CD4-positive, alpha-beta T cell treated with Interleukin-15 for 4 hours (primary cell): ENCODE measurements around the gene TMEM106C.
A peak's percentile ranks its signal among the peaks of the same experiment; 100 is the strongest.

Experiments used
- DNase-seq: peaks from one replicate; pipeline ENCODE4 v3.0.0-alpha.2; 2020; ENCODE audit warnings: low spot score

Gene TMEM106C, protein sequence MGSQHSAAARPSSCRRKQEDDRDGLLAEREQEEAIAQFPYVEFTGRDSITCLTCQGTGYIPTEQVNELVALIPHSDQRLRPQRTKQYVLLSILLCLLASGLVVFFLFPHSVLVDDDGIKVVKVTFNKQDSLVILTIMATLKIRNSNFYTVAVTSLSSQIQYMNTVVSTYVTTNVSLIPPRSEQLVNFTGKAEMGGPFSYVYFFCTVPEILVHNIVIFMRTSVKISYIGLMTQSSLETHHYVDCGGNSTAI

DNA sequence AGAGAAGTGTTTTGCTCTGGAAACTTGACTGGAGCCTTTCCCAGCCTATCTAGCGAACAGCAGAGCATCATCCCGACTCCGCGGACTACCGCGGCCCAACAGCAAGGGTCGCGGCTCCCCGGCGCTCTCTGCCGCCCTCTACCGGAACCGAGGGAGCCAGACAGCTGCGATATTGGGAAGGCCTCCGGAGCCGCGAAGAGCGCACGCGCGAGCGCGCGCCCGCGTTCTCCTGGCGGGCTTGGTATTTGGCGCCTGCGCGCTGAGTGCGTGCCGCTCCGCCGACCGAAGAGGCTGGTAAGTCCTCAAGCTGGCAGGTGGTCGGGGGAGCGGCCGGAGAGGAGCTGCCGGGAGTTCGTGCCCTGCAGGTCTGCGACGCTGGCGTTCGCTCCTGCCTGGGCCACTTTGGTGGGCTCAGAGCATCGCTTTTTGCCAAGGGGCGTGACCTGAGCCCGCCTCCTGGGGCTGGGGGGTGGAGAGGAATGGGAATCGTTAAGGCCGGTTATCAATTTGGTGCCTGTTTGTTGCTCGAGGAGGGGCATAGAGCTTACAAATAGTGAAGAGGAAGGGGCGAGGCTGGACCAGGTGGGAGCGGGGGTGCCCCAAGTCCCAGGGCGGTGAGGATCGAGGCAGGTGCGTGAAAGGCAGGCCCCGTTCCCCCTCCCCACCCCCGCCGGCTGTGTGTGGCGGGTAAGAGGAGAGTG lies at the start of gene TMEM106C:
TMEM106C (plus strand) TSS at position 257 of the 701 bp plus-strand sequence. CDS start 641 bp downstream, outside the sequence.
- peak; percentile 92 for DNase-seq

DNA sequence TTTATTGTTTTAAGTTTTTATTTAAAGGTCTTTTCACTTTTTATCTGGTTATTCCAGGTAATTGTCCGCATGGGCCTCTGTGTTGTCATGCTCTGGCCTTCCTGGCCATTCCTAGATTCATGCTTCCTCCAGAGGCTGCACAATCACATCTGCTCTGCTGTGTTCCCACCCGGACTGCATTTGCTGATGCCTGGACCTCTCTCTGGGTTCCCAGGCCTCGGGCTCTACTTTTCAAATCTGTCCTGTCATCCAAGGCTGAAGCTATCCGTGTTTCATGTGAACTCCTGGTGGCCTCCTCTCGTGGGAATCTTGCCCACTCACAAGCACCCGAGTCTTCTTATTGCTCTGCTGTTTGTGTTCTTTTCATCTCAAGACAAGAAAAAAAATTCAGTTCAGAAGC lies 42.5 kb upstream of the TMEM106C start:
- DNase-seq = no peak

DNA sequence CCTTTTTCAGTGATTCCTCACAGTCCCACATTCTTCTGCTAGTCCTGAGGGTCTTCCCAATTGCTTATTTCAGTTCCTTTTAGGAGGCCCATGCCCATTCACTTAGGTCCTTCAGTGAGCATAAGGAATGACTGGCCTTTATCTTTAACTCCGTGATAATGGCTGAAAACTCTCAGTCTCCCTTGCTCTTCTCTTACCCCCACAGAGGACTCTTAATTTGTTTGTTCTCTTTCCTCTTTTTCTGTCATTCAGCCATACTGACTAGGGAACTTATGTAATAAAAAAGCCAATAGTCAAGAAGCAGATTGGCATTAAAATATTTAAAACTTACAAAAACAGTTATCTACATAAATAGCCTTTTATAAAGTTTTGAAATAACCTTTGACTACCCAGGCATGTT lies 41.5 kb upstream of the TMEM106C start:
- no peak for DNase-seq

DNA sequence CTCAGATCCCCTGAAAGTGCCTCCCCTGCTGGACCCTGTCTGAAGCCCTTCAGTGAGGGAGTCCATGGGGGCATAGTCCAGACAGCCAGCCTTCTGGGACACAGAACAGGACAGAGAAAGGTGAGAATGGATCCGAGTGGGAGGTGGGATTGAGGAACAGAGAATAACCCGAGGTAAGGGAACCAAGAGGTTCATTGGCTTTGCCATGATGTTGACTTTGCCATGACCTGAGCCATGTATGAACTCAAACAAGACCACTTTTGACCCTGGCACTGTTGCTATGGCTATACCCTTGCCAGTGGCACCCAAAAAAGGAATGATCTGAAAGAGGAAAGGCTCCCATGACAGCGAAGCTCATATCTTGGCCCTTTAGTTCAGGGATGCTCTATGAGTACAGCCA lies 36.0 kb upstream of the TMEM106C start:
- no peak for DNase-seq

DNA sequence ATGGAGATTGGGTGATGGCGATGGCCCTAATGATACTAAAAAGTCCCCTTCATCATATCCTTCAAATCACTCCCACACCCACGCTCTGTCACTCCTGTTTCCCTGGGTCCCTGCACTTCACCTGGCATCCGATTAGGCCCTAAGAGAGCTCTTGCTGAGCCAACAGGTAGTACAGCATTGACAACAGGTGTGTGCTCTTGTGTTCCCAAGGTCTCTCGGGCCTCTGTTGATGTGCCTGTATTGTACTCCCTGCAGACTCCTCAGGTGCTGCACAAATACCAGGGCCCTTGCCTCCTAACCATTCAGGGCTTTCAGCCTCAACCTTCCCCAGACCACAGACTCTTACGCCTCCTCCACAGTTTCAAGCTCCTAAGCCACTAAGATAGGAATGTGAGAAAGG lies 32.8 kb upstream of the TMEM106C start:
- DNase-seq = no peak

DNA sequence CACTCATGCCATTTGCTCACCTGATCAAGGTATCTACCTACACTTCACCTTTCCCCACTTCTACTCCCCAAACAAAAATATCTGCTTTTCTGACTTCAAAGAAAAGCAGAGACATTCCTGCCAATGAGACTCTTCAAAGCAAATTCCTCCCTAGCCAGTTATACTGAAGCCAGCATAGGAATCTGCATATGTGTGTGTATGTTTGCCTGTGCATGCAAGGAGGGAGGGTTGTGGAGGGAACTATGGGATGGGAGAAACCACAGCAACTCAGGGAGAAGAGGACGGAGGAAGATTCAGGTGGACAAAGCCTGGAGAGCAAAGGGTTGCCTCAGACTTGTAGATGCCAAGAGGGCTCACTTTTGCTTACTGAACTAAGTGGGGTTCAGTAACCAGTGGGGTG lies 32.2 kb upstream of the TMEM106C start:
- DNase-seq = no peak

DNA sequence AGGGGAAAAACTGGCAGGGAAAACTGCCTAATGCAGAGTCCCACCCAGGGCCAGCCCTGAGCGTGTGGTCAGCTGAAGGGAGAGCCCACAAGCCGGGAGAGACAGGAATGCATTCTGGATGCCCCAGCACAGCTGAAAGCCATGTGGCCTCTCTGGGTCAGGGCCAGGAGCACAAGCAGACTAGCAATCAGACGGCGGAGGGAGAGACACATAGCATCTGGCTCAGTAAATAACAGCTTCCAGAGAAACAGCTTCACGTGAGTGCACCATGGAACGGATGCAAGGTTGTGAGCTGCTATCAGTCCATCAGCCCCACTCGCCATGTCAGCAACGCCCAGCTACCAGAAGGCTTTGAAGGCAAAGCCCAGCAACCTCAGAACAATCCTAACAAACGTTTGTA lies 28.2 kb upstream of the TMEM106C start:
- DNase-seq = no peak

DNA sequence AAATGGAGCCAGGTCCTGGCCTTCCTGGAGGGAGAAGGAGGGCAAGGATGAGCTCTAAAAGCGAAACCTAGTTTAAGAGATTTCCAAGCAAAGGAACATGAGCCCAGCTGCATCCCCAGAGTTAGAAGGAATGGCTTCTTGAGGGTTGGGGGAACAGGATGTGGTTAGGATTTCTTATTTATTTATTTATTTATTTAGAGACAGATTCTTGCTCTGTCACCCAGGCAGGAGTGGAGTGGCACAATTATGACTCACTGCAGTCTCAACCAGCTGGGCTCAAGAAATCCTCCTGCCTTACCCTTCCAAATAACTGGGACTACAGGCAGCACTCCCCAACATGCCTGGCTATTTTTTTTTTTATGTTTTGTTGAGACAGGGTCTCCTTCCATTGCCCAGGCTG lies 25.3 kb upstream of the TMEM106C start:
- no peak for DNase-seq

DNA sequence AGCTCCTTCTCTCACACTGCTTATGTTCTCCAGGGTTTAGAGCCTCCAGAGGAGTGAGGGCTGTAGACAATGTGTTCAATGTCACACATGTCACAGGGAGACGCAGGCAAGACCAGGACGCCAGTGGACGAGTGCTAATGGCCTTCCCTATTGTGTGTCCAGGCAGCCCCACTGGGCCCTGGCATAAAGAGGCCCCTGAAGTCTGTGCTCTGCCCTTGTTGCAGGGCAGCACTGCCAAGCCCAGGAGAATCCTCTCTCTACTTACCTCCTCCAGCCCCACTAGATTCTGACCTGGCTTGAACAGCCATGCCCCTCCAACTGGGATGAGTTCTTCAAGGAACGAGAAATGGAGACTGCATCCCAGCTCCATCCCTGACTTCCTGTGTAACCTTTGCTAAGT lies 24.8 kb upstream of the TMEM106C start:
- DNase-seq = no peak

DNA sequence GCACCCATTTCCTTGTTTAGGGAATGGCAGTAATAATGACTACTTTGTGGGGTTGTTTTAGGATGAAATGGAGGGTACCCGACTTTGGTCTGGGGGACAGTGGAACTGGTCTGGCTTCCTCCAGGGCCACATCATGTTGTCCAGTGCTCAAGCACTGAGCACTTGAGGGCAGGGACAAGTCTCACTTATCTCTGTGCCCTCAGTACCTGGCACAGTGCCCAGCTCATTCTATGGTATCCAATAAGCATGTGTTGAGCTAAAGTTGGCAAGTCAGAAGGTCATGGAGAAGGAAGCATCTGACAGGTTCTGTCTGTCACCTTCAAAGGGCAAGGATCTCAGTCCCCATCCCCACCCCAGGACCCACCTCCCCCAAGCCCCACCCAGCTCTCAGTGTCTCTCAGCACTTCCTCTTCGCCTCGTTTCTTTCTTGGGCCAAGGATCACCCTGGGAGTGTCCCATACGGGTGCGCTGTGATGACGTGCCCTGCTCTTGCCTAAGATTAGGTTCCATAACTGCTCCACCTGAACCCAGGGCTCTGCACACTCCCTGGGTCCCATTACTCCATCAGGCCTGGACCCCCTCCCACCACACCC lies 24.3 kb upstream of the TMEM106C start:
- DNase-seq = no peak

DNA sequence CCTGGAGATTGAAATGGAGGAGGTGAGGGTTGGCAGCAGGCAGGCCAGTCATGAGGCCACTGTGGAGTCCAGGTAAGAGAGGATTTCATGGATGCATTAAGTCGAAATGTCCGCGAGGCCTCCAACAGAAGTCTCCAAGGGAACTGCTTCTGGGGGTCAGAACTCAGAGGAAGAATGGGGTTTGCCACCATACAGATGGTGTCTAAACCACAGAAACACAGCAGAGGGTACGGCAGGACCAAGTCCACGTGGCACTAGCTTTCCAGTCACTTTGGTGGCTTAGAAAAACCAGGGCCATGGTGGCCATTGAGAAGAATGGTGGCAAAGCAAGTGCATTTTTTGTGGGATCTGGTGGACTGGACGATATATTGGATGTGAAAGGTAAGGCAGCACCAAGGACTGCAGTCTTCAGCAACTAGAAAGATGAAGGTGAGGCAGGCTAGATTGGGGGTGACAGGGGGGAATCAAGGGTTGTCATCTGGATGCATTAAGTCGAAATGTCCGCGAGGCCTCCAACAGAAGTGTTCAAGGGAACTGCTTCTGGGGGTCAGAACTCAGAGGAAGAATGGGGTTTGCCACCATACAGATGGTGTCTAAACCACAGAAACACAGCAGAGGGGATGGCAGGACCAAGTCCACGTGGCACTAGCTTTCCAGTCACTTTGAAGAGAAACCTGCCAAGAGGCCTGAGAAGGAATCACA lies 22.5 kb upstream of the TMEM106C start:
- DNase-seq = no peak

DNA sequence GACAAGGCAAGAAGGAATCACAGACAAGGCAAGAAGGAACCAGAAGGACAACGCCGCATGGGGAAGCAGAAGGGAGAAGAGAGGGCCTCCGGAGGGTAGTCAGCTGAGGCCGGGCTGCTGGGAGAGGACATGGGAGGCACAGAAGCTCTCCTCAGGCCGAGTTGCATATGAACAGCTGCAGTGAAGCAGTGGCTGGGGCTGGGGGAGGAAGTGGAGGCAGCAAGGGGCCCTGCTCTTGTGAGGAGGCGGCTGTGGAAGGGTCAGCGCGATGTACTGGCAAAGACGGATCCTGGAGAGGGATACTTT lies 22.0 kb upstream of the TMEM106C start:
- DNase-seq = no peak

DNA sequence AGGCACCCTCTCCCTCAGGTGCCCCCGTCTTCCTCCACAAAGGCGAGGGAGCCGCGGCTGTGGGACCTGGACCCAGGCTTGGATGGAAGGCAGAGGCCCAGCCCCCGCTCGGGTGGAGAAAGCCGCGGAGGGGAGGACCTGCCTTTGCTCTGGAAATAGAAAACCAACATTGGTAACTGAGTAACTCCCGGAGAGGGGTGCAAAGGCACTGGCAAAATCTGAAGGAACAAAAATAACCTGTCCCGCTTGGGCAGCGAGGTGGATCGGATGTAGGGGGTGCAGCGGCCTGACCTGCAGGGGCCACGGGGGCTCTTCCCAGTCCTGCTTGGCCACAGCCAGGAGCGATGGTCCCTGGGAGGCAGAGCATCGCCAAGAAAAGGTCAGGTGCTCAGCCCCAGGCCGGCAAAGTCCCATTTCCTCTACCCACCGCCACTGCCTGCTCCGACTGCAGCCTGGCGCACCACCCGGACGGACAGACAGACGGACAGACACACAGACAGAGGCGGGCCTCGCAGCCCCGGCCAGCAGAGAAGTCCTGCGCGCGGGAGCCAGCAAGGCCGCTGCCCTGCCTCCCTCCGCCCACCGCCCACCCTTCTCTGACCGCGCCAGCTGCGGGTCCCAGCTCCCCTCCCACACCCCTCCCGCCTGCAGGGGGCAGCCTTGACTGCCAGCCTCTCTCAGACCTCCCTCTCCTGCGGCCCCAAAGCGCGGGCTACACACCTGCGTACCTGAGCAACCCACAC lies 21.4 kb upstream of the TMEM106C start:
- peak; percentile 33 for DNase-seq

DNA sequence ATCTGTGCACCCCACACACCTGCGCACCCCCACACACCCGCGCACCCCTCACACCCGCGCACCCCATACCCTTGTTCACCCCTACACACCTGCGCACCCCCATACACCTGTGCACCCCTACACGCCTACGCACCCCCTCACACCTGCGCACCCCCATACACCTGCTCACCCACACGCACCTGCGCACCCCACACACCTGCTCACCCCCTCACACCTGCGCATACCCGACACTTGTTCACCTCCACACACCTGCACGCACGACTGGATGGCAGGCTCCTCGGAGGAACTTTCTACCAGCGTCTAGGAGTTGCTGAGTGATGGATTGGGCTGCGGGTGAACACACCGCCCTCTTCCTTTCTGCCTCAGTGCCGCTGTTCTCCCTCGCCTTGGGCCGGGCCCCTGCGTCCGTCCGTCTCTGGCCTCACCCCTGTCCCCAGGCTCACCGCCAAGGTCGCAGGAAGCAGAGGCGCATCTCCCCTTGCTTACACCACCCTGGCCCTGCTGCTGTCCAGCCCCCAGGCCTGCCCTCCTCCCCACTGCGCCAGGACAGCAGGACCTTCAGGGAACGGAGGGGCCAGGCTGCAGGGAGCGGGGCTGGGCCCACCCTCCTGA lies 20.7 kb upstream of the TMEM106C start:
- DNase-seq = no peak

DNA sequence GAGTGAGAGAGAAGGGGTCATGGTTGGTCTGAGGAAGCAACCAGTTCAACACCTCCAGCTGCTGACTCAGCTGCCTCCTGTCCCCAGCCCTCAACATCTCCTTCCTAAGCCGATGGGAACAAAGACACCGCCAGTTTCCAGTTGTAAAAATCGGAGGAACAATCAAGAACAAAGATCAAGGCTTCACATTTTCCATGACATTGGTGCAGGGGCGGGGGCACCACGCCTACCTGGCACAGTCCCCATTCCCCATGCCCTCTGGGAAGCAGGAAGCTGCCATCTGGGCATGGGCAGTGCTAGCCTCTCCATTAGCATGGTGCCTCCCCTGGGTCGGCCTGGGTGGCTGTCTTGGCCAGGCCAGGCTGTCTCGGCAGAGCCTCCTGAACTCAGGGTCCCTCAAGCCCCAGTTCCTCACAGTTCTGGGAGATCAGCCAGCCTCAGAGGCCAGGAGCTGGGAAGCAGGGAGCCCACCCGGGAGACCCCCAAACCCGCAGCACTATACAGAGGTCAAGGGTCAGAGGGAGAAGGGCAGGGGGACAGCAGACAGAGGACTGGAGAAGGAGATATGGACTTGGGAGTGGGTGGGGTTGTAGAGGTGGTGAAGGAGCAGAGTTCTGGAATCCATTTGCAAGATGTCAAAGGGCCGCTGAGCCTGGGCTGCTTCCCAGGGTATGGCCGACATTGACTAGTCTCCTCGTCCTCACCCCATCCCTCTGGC lies 19.6 kb upstream of the TMEM106C start:
- DNase-seq = no peak

DNA sequence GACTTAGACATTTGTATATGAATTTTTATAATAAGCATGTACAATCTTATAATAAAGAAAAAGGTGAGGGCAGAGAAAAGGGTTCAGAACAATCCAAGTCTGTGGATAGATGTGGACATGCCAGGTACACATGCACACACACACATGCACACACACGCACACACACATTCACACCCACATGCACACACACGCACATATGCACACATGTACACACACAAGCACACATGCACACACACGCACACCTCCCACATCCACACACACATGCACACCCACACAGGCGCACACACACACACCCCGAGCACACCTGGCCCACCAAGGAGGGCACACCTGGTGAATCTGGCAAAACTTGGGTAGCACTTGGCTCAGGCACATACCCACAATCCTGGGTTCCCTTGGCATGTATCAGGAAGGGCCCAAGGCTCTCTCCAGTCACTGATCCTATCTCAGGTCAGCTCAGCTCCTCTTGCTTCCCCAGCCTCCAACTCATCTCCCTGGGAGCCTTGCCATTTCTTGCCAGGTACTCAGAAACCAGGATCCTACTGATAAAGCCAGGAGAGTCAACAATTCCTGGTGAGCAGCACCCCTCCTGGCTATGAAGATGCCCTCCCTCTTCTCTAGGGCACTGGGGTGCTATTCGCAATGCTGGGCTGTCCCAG lies 18.6 kb upstream of the TMEM106C start:
- no peak for DNase-seq

DNA sequence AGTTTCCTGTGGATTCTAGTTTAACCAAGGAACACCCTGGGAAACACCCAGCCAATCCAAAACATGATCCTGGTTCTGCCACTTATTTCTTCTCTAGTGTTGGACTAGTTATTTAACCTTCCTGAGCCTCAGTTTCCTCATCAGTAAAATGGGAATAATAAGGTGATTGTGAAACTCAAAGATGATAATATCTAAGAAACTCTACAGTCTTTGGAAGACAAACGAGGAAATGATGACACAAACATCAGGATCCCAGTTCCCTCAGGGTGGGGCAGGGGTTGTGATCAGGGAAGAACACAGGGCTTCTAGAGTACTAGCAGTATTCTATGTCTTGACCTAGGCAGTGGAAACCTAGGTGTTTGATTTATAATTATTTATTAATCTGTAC lies 18.1 kb upstream of the TMEM106C start:
- DNase-seq = no peak

DNA sequence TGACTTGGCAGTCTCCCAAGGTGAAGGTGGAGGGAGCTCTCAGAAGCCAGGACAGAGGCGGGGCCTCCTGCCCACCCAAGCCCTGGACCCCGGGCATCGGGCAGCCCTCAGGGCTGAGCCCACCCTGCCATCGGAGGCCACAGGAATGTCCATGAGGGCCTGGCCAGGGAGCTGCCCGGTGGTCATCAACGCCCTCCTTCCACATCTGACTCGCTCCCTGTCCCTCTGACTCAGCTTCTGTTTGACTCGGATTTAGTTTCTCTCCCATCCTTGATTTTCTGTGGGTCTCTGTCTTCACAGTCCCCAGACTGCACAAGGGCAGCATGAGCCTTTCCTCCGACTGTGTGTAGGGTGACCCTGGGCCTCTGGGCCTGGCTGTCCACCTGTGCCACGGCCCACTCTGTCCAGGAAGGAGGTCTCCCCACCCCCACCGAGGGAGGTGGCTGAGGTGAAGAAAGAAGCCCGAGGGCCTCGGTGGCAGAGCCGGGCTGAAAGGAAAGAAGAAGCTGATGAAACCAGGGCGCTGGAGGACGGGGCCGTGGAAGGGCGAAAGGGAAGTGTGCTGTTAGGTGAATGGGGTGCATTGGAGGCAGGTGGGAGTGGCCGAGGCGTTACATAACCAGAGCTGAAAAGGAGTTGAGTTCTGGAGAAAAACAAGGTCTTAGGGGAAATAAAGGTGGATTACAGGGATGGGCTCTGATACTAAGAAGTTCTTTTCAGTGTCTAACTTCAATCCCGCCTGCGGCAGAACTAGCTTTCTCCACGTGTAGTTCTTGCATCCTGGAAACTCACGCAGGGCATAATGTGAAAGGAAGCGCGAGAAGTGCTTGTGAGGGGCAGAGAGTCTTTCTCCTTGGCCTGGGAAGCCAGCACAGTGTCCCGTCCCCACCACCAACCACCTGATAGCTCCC lies 16.7 kb upstream of the TMEM106C start:
- no peak for DNase-seq

DNA sequence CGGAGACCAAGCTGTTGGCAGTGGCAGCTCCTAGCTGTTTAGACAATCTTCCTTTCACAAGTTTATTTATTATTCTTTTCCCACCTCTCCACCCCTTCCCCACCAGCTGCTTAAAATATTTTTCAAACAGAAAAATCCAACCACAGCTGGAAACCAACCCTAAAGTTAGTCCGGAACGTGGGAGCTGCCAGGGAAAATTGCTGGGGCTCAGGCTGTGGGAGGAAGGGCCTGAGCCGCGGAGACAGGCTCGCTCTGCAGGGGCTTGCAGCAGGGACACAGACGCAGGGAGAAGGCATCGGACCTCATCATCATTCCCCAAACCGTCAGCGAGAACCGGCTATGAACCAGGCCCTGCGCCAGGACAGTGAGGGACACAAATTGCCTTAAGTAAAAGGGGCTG lies 16.1 kb upstream of the TMEM106C start:
- DNase-seq = no peak
